HG03432 (cell line): Measurements from ENCODE around the gene ERI3.

Source experiments
- ATAC-seq: cut with Tn5 transposase; IDR thresholded peaks from one replicate; pipeline ENCODE4 v1.9.1; 2021; ENCODE audit warnings: mild to moderate bottlenecking, moderate library complexity; ENCODE audit not compliant: unreplicated experiment

ERI3 gene

DNA sequence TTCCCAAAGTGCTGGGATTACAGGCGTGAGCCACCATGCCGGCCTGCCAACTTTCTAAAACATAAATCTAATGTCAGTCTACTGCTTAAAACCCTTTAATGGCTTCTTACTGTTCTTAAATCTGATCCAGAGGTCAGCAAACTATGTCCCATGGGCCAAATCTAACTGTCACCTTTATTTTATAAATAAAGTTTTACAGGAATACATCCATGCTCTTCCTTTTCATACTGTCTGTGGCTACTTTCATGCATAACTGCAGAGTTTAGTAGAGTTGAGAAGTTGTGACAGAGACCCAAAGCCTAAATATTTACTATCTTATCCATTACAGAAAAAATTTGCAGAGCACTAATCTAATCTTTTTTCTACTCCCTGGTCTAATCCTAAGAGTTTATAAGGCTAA lies 3.8 kb downstream of the ERI3 start:
- no peak for ATAC-seq

GRCh38 chr1:44348061-44348485 lies 7.0 kb downstream of the ERI3 start:
- ATAC-seq = no peak

DNA sequence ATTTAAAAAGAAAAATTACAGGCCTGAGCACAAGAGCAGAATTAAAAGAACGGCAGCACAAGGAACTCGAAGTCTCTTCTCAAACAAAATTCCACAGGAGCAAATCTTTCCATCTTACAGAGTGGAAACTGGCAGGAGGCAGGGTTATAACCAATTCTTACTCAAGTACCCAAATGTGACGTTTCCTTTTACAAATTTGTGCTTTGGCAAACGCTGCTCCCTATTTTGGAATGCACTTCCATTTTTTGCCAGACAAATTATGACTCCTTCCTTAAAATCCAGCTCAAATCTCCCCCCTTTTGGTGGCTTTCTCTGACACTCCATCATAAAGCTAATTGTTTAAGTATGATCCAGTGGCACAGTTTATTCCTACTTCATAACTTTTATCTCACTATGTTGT lies 7.8 kb downstream of the ERI3 start:
- no peak for ATAC-seq

DNA sequence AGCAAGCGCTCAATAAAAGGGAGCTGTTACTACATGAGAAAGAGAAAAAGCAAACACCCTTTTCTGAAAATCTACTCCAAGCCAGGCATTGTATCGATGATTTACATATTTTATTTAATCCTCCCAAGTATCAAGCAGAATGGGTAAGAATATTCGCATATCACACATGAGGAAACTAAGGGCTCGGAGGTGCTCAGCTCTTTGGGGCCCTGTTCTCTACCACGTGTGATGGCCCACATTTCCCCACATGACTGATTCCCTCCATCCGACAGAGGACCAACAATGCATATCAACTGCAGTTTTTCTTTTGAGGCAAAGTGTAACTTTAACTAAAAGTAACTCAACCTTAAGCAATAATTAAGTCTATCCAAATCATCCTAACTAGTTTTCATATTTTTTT lies 8.2 kb downstream of the ERI3 start:
- no peak for ATAC-seq

DNA sequence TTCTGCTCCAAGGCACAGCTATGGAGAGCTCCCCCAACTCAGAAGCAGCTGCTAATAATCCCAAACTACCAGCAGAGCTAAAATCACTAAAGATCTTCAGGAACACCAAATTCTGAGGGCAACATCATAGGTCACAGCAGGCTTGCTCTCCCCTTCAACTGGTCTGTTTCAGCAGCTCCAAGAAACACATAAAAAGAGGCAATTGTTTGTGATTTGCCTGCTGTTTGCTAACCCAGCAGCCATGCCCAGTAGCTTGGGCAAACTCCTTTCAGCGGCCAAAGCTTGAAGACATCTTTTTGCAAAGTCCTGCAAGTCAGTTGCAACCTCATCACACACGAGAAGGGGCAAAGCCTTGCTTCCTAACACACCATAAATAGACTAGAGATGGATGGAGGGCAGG lies 8.9 kb downstream of the ERI3 start:
- no peak for ATAC-seq

- no peak for ATAC-seq
Measured at GRCh38 chr1:44345187-44345775, 9.8 kb downstream of the ERI3 start.

- no peak for ATAC-seq
Measured at GRCh38 chr1:44339731-44340130, 15.3 kb downstream of the ERI3 start.

- no peak for ATAC-seq
Measured at GRCh38 chr1:44338136-44338535, 16.9 kb downstream of the ERI3 start.

DNA sequence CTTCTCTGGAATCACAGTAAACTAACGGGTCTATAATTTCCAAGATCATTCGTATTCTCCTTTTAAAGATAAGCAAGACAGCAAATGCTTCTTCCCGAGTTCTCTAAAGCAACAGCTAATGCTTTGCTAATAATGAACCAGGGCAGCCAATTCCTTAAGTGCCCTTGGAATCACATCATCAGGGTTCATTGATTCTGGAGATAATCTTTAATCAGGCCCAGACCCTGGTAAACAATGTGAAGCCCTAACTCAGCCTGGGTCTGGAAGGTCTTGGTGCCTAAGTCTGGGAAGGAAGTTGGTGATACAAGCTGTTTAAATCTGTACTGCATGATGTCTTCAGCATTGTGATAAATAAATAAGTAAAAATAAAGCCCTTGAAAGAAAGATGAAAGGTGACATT lies 18.4 kb downstream of the ERI3 start:
- ATAC-seq = no peak

- ATAC-seq = no peak
Measured at GRCh38 chr1:44334968-44335367, 20.1 kb downstream of the ERI3 start.

DNA sequence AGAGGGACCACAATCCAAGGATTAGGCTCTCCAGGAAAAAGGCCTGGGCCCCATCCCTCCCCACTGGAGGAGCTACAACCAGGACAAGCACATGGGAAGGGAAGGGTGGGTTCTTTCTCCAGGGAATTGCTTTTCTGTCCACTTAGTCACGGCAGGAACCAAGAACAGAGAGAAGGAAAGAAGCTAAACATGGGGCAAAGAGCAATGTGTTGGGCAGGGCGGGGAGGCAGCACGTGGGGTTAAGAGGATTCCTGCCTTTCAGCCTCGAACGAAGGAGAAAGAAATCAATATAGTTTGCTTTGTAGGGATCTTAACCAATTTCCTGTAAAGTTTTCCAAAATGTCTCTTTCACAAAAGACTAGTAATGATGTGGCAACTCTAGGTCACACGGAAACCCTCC lies 21.7 kb downstream of the ERI3 start:
- ATAC-seq = no peak

DNA sequence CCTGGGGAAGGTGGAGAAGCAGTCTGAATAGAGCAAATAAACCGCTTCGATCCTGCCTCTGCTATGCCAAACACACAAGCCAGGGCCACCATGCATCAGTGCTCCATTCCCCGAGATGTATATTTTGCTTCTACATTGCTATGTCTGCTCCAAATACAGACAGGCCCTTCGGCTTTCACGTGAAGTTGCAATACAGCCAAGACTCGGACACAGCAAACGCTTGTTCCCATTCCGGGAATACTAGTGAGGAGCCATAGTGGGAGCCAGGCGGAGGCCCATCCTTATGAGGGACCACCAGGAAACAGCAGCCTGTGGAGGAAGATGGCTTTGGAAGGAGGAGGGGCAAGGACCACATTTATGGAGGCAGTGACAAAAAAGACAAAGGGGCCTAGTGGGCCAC lies 22.6 kb downstream of the ERI3 start:
- no peak for ATAC-seq

- no peak for ATAC-seq
Measured at GRCh38 chr1:44330935-44331334, 24.1 kb downstream of the ERI3 start.

DNA sequence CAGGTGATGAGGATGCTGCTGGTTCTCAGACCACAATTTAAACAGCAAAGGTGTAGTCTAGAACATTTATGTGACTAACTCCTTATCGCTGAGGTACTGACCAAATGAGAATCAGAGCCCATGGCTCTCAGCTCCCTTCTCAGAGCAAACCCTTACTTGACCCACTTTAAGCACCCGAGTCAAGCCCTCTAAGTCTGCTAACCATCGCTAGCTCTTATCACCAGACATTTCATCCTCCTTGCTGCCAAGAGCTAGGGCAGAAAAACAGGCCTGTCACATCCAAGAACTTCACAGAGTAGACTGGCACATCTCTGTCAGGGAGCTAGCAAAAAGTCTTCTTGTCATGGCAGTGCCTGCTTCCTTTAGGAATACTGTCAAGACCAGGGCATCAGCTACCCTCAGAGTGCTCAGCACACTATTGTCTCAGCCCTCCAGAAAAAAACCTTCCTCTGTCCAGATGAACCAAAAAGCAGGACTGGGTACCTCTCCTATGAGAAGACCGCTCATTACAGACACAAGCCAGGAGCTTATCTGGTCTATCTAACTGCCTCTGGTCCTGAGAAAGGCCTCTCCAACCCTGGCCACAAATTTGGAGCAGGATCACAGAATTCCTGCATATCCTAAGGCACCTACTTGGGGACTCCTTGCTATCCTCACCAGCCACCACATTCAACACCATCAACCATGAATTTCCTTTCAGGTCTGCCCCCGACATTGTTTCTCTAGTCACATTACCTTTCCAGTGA lies 26.2 kb downstream of the ERI3 start:
- no peak for ATAC-seq

- no peak for ATAC-seq
Measured at GRCh38 chr1:44327679-44328491, 27.2 kb downstream of the ERI3 start.

DNA sequence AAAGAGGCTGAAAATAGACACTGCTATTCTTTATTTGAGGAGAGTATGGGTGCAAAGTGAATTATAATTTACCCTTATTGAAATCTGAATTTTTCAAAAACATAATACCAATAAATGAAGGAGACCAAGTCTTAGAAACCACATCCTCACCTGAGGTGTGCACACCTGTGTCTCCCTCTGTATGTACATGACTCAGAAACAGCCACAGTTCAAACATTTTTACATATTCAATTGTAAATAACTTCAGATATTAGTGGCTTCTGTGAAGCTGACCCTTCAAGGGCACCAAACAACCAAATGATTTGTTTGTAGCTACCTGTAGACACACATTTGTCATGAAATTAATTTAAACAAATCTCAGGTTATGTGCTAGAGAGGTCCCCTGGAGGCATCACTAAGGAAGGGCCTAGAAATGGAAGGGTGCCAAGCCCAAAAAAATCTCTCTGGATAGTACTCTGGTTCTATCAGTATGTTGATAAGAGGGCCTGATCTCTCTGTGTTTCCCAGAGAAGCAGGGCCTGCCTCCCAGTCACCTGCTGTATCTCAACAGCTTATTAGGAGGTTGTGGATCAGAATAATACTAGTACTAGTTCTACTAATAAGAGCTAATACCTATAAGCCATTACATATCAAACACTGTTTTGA lies 28.1 kb downstream of the ERI3 start:
- ATAC-seq = no peak

- no peak for ATAC-seq
Measured at GRCh38 chr1:44326024-44326701, 28.9 kb downstream of the ERI3 start.

DNA sequence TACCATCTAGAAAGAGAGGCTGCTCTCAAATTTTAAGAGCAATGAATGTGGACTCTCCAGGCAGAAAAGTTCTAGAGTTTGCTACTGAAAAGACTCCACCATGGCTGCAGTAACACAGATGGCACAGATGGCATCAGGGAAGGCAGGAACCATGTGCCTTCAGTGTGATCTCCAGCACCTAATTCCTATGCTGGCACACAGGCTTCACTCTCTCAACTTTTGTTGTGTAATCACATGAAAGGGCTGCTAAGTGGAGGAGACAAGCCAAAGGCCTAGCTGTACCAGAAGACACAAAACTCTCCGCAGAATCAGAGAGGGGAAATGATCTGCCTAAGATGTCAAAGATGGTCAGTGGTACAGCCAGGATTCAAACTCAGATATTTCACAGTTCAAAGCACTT lies 31.1 kb downstream of the ERI3 start:
- ATAC-seq = no peak

GRCh38 chr1:44322367-44322766 lies 32.7 kb downstream of the ERI3 start:
- ATAC-seq = no peak

DNA sequence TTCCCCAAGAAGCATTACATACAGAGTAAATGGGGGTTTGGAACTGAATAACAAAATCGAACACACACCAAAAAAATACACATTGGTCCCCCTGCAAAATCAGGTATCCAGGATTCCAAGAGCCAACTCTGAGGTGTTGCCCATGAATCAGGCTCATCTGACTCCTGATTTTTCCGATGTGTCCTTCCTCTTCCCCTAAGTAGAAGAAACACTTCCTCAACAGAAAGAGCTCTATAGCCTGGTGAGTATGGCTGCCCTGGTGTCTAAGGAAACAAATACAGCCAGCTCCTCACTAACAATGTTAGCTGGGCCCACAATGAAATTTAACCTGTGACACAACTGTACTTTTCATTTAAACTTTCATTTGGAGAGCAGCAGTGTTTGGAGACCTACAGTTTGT lies 33.6 kb downstream of the ERI3 start:
- no peak for ATAC-seq
